Measurements from ENCODE around the gene MYO6.
"Not testable (repeated sequence)": the region's sequence is repeated elsewhere in the genome, so short reads cannot be mapped to it uniquely, and the experiment has no call there.

The MYO6 gene

GRCh38 chr6:75893776-75894152, 144.7 kb downstream of the MYO6 start:
- Histone ChIP-seq H3K4me1 (ENCODE audit: insufficient read depth, low read length) (no peaks in the 10 kb centered on the region), H3K9me3 (ENCODE audit: insufficient read depth, low read depth, low read length) (no peaks in the 10 kb centered on the region), H3K4me3 (ENCODE audit: low read length) (no peak overlapping the region), H3K27ac (ENCODE audit: low read length) (no peak overlapping the region), H3K36me3 (ENCODE audit: insufficient read depth, low read depth, low read length) (no peaks in the 10 kb centered on the region), H3K27me3 (ENCODE audit: insufficient read depth, low read length) (no peaks in the 10 kb centered on the region), H3K9ac (ENCODE audit: low read depth, low read length) (no peak overlapping the region)

- Histone ChIP-seq H3K4me1 (ENCODE audit: insufficient read depth, low read length) (no peaks in the 10 kb centered on the region), H3K4me3 (ENCODE audit: low read length) (no peak overlapping the region), H3K27ac (ENCODE audit: low read length) (no peak overlapping the region), H3K9ac (ENCODE audit: low read depth, low read length) (no peak overlapping the region), H3K27me3 (ENCODE audit: insufficient read depth, low read length) (no peaks in the 10 kb centered on the region), H3K36me3 (ENCODE audit: insufficient read depth, low read depth, low read length) (no peaks in the 10 kb centered on the region), H3K9me3 (ENCODE audit: insufficient read depth, low read depth, low read length) (no peaks in the 10 kb centered on the region)
Observed at GRCh38 chr6:75896526-75896925, 147.5 kb downstream of the MYO6 start.

GRCh38 chr6:75900216-75900615, 151.2 kb downstream of the MYO6 start:
- not testable (repeated sequence) for H3K9ac ChIP-seq (ENCODE audit: low read depth, low read length); H3K27ac ChIP-seq (ENCODE audit: low read length); H3K9me3 ChIP-seq (ENCODE audit: insufficient read depth, low read depth, low read length); H3K36me3 ChIP-seq (ENCODE audit: insufficient read depth, low read depth, low read length); H3K4me1 ChIP-seq (ENCODE audit: insufficient read depth, low read length); H3K4me3 ChIP-seq (ENCODE audit: low read length); H3K27me3 ChIP-seq (ENCODE audit: insufficient read depth, low read length)

- not testable (repeated sequence) for H3K9ac ChIP-seq (ENCODE audit: low read depth, low read length); H3K9me3 ChIP-seq (ENCODE audit: insufficient read depth, low read depth, low read length); H3K4me3 ChIP-seq (ENCODE audit: low read length); H3K36me3 ChIP-seq (ENCODE audit: insufficient read depth, low read depth, low read length); H3K27ac ChIP-seq (ENCODE audit: low read length); H3K27me3 ChIP-seq (ENCODE audit: insufficient read depth, low read length); H3K4me1 ChIP-seq (ENCODE audit: insufficient read depth, low read length)
Observed at GRCh38 chr6:75905129-75905528, 156.1 kb downstream of the MYO6 start.

- Histone ChIP-seq H3K9me3 (ENCODE audit: insufficient read depth, low read depth, low read length) (peaks cover 6% of the 10 kb centered on the region; the same call in 1 of the 2 replicates), H3K4me1 (ENCODE audit: insufficient read depth, low read length) (no peaks in the 10 kb centered on the region), H3K27ac (ENCODE audit: low read length) (no peak overlapping the region), H3K4me3 (ENCODE audit: low read length) (no peak overlapping the region), H3K36me3 (ENCODE audit: insufficient read depth, low read depth, low read length) (no peaks in the 10 kb centered on the region), H3K9ac (ENCODE audit: low read depth, low read length) (no peak overlapping the region), H3K27me3 (ENCODE audit: insufficient read depth, low read length) (no peaks in the 10 kb centered on the region)
Observed at GRCh38 chr6:75906871-75907270, 157.8 kb downstream of the MYO6 start.

GRCh38 chr6:75907444-75907843, 158.4 kb downstream of the MYO6 start:
- Histone ChIP-seq H3K4me3 (ENCODE audit: low read length) (no peak overlapping the region), H3K36me3 (ENCODE audit: insufficient read depth, low read depth, low read length) (no peaks in the 10 kb centered on the region), H3K27ac (ENCODE audit: low read length) (no peak overlapping the region), H3K9me3 (ENCODE audit: insufficient read depth, low read depth, low read length) (peaks cover 6% of the 10 kb centered on the region; the same call in 1 of the 2 replicates), H3K9ac (ENCODE audit: low read depth, low read length) (no peak overlapping the region), H3K27me3 (ENCODE audit: insufficient read depth, low read length) (no peaks in the 10 kb centered on the region), H3K4me1 (ENCODE audit: insufficient read depth, low read length) (no peaks in the 10 kb centered on the region)

- H3K27me3 ChIP-seq (ENCODE audit: insufficient read depth, low read length) = no peaks in the 10 kb centered on the region
- H3K9ac ChIP-seq (ENCODE audit: low read depth, low read length) = no peak overlapping the region
- H3K36me3 ChIP-seq (ENCODE audit: insufficient read depth, low read depth, low read length) = peaks cover 6% of the 10 kb centered on the region; the same call in 1 of the 2 replicates
- peaks cover 7% of the 10 kb centered on the region for H3K4me1 ChIP-seq (ENCODE audit: insufficient read depth, low read length)
- H3K9me3 ChIP-seq (ENCODE audit: insufficient read depth, low read depth, low read length) = no peaks in the 10 kb centered on the region
- no peak overlapping the region for H3K27ac ChIP-seq (ENCODE audit: low read length)
- no peak overlapping the region for H3K4me3 ChIP-seq (ENCODE audit: low read length)
Observed at GRCh38 chr6:75913040-75913439, 164.0 kb downstream of the MYO6 start.

GRCh38 chr6:75922226-75922625, 173.2 kb downstream of the MYO6 start:
- Histone ChIP-seq H3K4me1 (ENCODE audit: insufficient read depth, low read length) (peaks cover 3% of the 10 kb centered on the region; the same call in 1 of the 2 replicates), H3K9ac (ENCODE audit: low read depth, low read length) (no peak overlapping the region), H3K9me3 (ENCODE audit: insufficient read depth, low read depth, low read length) (no peaks in the 10 kb centered on the region), H3K27ac (ENCODE audit: low read length) (no peak overlapping the region), H3K4me3 (ENCODE audit: low read length) (no peak overlapping the region), H3K27me3 (ENCODE audit: insufficient read depth, low read length) (no peaks in the 10 kb centered on the region), H3K36me3 (ENCODE audit: insufficient read depth, low read depth, low read length) (peaks cover 4% of the 10 kb centered on the region; the same call in 1 of the 2 replicates)

GRCh38 chr6:75926293-75927168, 177.5 kb downstream of the MYO6 start:
- no peak overlapping the region for H3K4me3 ChIP-seq (ENCODE audit: low read length)
- H3K36me3 ChIP-seq (ENCODE audit: insufficient read depth, low read depth, low read length) = no peaks in the 10 kb centered on the region; the same call in 1 of the 2 replicates
- H3K9me3 ChIP-seq (ENCODE audit: insufficient read depth, low read depth, low read length) = no peaks in the 10 kb centered on the region
- no peaks in the 10 kb centered on the region for H3K4me1 ChIP-seq (ENCODE audit: insufficient read depth, low read length)
- H3K27ac ChIP-seq (ENCODE audit: low read length) = no peak overlapping the region
- H3K27me3 ChIP-seq (ENCODE audit: insufficient read depth, low read length) = no peaks in the 10 kb centered on the region
- no peak overlapping the region for H3K9ac ChIP-seq (ENCODE audit: low read depth, low read length)

- Histone ChIP-seq H3K9ac (ENCODE audit: low read depth, low read length) (no peak overlapping the region), H3K4me3 (ENCODE audit: low read length) (no peak overlapping the region), H3K36me3 (ENCODE audit: insufficient read depth, low read depth, low read length) (no peaks in the 10 kb centered on the region), H3K27ac (ENCODE audit: low read length) (no peak overlapping the region), H3K4me1 (ENCODE audit: insufficient read depth, low read length) (peaks cover 5% of the 10 kb centered on the region), H3K27me3 (ENCODE audit: insufficient read depth, low read length) (peaks cover 17% of the 10 kb centered on the region), H3K9me3 (ENCODE audit: insufficient read depth, low read depth, low read length) (no peaks in the 10 kb centered on the region)
Observed at GRCh38 chr6:75931011-75931680, 182.1 kb downstream of the MYO6 start.

GRCh38 chr6:75932067-75932466, 183.0 kb downstream of the MYO6 start:
- no peak overlapping the region for H3K9ac ChIP-seq (ENCODE audit: low read depth, low read length)
- H3K27me3 ChIP-seq (ENCODE audit: insufficient read depth, low read length) = peaks cover 26% of the 10 kb centered on the region
- H3K9me3 ChIP-seq (ENCODE audit: insufficient read depth, low read depth, low read length) = no peaks in the 10 kb centered on the region
- H3K4me1 ChIP-seq (ENCODE audit: insufficient read depth, low read length) = peaks cover 5% of the 10 kb centered on the region
- no peak overlapping the region for H3K4me3 ChIP-seq (ENCODE audit: low read length)
- no peaks in the 10 kb centered on the region for H3K36me3 ChIP-seq (ENCODE audit: insufficient read depth, low read depth, low read length)
- H3K27ac ChIP-seq (ENCODE audit: low read length) = no peak overlapping the region

All from iPS-20b (cell line).